ENCODE measurements around the gene BLMH. TPM values are rescaled to one million over a fixed set of nuclear protein-coding genes. Genes with fewer than 3 reads are reported as not detected.

BLMH gene
- total and polyA plus RNA-seq, 9 of the 15 experiments (the other 6 are each of a cell fraction or from before 2014, with no cell fraction given): 26.0 to 118 (median 67.3) TPM

DNA sequence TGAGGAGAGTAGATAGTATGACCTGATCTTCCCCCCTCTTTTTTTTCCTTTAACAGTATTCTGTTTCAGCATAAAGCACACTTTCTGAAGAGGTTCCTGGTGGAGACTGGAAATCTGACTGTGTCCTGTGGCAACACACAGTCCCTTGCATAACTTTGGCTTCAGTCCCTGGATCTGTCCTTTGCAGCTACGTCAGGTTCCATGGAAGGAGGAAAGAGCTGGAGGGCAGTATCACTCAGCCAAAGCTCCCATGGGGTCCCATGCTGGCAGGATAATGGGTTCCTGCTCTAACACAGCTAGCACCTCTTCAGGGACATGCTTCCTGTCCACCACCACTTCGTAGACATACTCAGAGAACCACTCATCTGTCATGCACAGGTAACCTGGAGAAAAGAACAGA is 43.0 kb downstream of the BLMH start:
- POLR2A ChIA-PET: interaction anchor here (2.0 kb wide), 1 partner anchor 10 kb away, joined by 6 read pairs; no protein-coding TSS in a partner anchor
- Histone ChIP-seq H3K27me3 (ENCODE audit: control insufficient read depth in 2 of 2, insufficient read depth in 2 of 2, low read length in 2 of 2) (no peaks in the 10 kb centered on the region), H3K79me2 (ENCODE audit: control insufficient read depth, insufficient read depth, low read length) (no peaks in the 10 kb centered on the region), H3K27ac (ENCODE audit: extremely low read depth, low read depth, low read length) (no peak overlapping the region), H2AFZ (ENCODE audit: low read depth, low read length) (no peak overlapping the region), H4K20me1 (replicated peaks; ENCODE audit: control insufficient read depth, insufficient read depth, low read length) (no peaks in the 10 kb centered on the region), H3K9me1 (ENCODE audit: control insufficient read depth, insufficient read depth, low read length) (peaks cover 4% of the 10 kb centered on the region), H3K4me1 (replicated peaks in 1 of 2; ENCODE audit: control insufficient read depth in 2 of 2, insufficient read depth in 2 of 2, low read length in 2 of 2) (peaks cover 0 to 3% of the 10 kb centered on the region in 2 experiments; a peak in 1 of 5 replicates), H3K4me2 (ENCODE audit: insufficient read depth, low read length) (no peak overlapping the region), H3K9me3 (replicated peaks; ENCODE audit: control insufficient read depth, insufficient read depth, low read depth, low read length) (no peaks in the 10 kb centered on the region), H3K9ac (ENCODE audit: insufficient read depth in 1 of 2, low read depth in 2 of 2, low read length in 2 of 2) (no peak overlapping the region), H3K36me3 (ENCODE audit: control insufficient read depth, insufficient read depth, low read length) (peaks cover 71% of the 10 kb centered on the region), H3K4me3 (no peak overlapping the region)
- ATAC-seq: no peak
- CTCF ChIA-PET (ENCODE audit: low intra/inter-chr PET ratio): no interaction called here
- no peak for FAIRE-seq
- WGBS (ENCODE audit: insufficient coverage, low coverage, missing lambda C conversion rate): 100% methylated on average over 2 of the region's 2 CpGs
- no TSS peak for BruUV-seq (replicated peaks)
- in situ Hi-C loops (cut with MboI): no loop called here
- intact Hi-C loops (cut with micrococcal nuclease): no loop called here
- TF ChIP-seq, protein P1, sequence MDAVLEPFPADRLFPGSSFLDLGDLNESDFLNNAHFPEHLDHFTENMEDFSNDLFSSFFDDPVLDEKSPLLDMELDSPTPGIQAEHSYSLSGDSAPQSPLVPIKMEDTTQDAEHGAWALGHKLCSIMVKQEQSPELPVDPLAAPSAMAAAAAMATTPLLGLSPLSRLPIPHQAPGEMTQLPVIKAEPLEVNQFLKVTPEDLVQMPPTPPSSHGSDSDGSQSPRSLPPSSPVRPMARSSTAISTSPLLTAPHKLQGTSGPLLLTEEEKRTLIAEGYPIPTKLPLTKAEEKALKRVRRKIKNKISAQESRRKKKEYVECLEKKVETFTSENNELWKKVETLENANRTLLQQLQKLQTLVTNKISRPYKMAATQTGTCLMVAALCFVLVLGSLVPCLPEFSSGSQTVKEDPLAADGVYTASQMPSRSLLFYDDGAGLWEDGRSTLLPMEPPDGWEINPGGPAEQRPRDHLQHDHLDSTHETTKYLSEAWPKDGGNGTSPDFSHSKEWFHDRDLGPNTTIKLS (IDR thresholded peaks at IDR 0.05; ENCODE audit: borderline replicate concordance, low read depth): no peak
- TF ChIP-seq SRF (CRISPR knock-in tag; IDR thresholded peaks at IDR 0.05) (no peak), ZNF311 (CRISPR knock-in tag; IDR thresholded peaks at IDR 0.05) (no peak), NR2C1 (IDR thresholded peaks at IDR 0.05) (no peak), NR2C1 (tag; IDR thresholded peaks at IDR 0.05) (no peak), NFIX (CRISPR knock-in tag; IDR thresholded peaks at IDR 0.05; ENCODE audit: low read depth) (no peak), HNRNPUL1 (IDR thresholded peaks at IDR 0.05; ENCODE audit: low read length) (no peak), SAFB2 (IDR thresholded peaks at IDR 0.05; ENCODE audit: borderline replicate concordance, low read depth, low read length, severe bottlenecking) (no peak), SIX5 (IDR thresholded peaks at IDR 0.05; ENCODE audit: borderline replicate concordance in 1 of 2, insufficient read depth in 1 of 2, low read depth in 1 of 2, low read length in 2 of 2) (no peak), CHCHD3 (CRISPR knock-in tag; IDR thresholded peaks at IDR 0.05) (no peak), XRCC4 (IDR thresholded peaks at IDR 0.05; ENCODE audit: extremely low read depth, insufficient read depth, insufficient read length) (no peak), ZNF408 (CRISPR knock-in tag; IDR thresholded peaks at IDR 0.05; ENCODE audit: low read depth) (no peak)
- DNase-seq (ENCODE audit: extremely low read depth in 1 of 4, low spot score in 3 of 4): no peak

Measured in K562 (cell line).